Esophagus squamous epithelium (tissue), 5 donors: ENCODE data around the gene MRPL9. TPM values are rescaled to one million over a fixed set of nuclear protein-coding genes. Genes with fewer than 3 reads are reported as not detected.
A peak's percentile ranks its signal among the peaks of the same experiment; 100 is the strongest.
"Not testable (repeated sequence)": the region's sequence is repeated elsewhere in the genome, so short reads cannot be mapped to it uniquely, and the experiment has no call there.

Source experiments
- DNase-seq: peaks from one replicate; lab custom pipeline; 2025; lab: John Stamatoyannopoulos, UW
- H3K27ac ChIP-seq, 4 donors: fragments of 200-600 bp; sonication (generic); one replicate each; pipeline ENCODE4 v1.5.1; 2016 to 2019; ENCODE audit warnings: mild to moderate bottlenecking in 1 of 4
- H3K27me3 ChIP-seq, 4 donors: fragments of 200-600 bp; sonication (generic); 1 replicate in 3 of 4; 2 replicates in 1 of 4; pipeline versions ENCODE4 v1.5.1 to v1.6.0; 2017 to 2021; ENCODE audit warnings: antibody characterized with exemption in 1 of 4
- H3K36me3 ChIP-seq, 3 donors: fragments of 200-600 bp; sonication (generic); one replicate each; pipeline ENCODE4 v1.5.1; 2016 to 2019
- H3K4me1 ChIP-seq, 3 donors: fragments of 200-600 bp; sonication (generic); one replicate each; pipeline ENCODE4 v1.5.1; 2017 to 2019
- H3K4me3 ChIP-seq, 4 donors: fragments of 200-600 bp; sonication (generic); 1 replicate in 3 of 4; 2 replicates in 1 of 4; pipeline ENCODE4 v1.5.1; 2016 to 2019; ENCODE audit warnings: mild to moderate bottlenecking in 2 of 4, moderate library complexity in 1 of 4
- H3K9me3 ChIP-seq, 3 donors: fragments of 200-600 bp; sonication (generic); one replicate each; pipeline ENCODE4 v1.5.1; 2016 to 2019
- POLR2A ChIP-seq, 4 donors: fragments of 450-650 bp; IDR thresholded peaks; one replicate each; pipeline ENCODE4 v1.6.1; 2017; ENCODE audit warnings: antibody characterized with exemption in 4 of 4, mild to moderate bottlenecking in 4 of 4, moderate library complexity in 3 of 4
- WGBS, 2 donors: methylation state at CpG; one replicate each; pipeline ENCODE4 v1.1.5; 2018; 5-methylcytosine and 5-hydroxymethylcytosine counted together
- intact Hi-C: fragments of 100-400 bp; cut with DNase I; formaldehyde crosslinking; loops from one replicate; pipeline ENCODE4 v1.15.0; 2022
- total RNA-seq, 4 donors: library from RNA; depleted of rRNA; stranded (reverse); fragments of >200 nt; gene quantifications; one replicate each; pipeline ENCODE4 v1.1.0, GENCODE V29; 2016
- TF ChIP-seq, protein P1 (sequence below), 6 experiments: fragments of 450-650 bp in 4 of 6; fragments of 200-600 bp in 2 of 6; sonication (generic) in 2 of 6; IDR thresholded peaks; one replicate each; pipeline ENCODE4 v1.5.1; 2016 to 2019; ENCODE audit warnings: antibody characterized with exemption in 6 of 6, mild to moderate bottlenecking in 4 of 6, moderate library complexity in 4 of 6
- donor health status: DM: yes; HTN: yes; CAD: no.

The MRPL9 gene
- total RNA-seq, 4 donors from 2014 or later, result 49.1 to 56.3 (median 52.6) TPM

DNA sequence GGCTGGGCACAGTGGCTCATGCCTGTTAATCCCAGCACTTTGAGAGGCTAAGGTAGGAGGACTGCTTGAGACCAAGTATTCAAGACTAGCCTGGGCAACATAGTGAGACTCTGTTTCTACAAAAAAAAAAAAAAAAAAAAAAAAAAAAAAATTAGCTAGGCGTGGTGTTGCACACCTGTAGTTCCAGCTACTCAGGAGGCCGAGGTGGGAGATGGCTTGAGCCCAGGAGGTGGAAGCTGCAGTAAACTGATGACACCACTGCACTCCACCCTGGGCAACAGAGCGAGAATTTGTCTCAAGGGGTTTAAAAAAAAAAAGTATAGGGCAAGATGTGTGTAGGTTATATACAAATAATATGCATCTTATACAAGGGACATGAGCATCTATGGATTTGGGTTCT, 24.4 kb upstream of the MRPL9 start:
- intact Hi-C loops, result no loop called here
- no peaks in the 10 kb centered on the region for H3K36me3 ChIP-seq
- H3K4me1 ChIP-seq, result peaks cover 4 to 35% (median 10%) of the 10 kb centered on the region in 3 donors
- H3K27ac ChIP-seq, result no peak overlapping the region
- no peak for DNase-seq
- 89 to 93% methylated on average over 3 of the region's 3 CpGs for WGBS, 2 donors
- no peak overlapping the region for H3K4me3 ChIP-seq
- TF ChIP-seq, protein P1, sequence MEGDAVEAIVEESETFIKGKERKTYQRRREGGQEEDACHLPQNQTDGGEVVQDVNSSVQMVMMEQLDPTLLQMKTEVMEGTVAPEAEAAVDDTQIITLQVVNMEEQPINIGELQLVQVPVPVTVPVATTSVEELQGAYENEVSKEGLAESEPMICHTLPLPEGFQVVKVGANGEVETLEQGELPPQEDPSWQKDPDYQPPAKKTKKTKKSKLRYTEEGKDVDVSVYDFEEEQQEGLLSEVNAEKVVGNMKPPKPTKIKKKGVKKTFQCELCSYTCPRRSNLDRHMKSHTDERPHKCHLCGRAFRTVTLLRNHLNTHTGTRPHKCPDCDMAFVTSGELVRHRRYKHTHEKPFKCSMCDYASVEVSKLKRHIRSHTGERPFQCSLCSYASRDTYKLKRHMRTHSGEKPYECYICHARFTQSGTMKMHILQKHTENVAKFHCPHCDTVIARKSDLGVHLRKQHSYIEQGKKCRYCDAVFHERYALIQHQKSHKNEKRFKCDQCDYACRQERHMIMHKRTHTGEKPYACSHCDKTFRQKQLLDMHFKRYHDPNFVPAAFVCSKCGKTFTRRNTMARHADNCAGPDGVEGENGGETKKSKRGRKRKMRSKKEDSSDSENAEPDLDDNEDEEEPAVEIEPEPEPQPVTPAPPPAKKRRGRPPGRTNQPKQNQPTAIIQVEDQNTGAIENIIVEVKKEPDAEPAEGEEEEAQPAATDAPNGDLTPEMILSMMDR (IDR thresholded peaks at IDR 0.05), result no peak
- no peak for TF ChIP-seq POLR2A (IDR thresholded peaks at IDR 0.05)
- no peaks in the 10 kb centered on the region for H3K9me3 ChIP-seq
- peaks cover 0 to 5% (median 0%) of the 10 kb centered on the region in 4 donors for H3K27me3 ChIP-seq

DNA sequence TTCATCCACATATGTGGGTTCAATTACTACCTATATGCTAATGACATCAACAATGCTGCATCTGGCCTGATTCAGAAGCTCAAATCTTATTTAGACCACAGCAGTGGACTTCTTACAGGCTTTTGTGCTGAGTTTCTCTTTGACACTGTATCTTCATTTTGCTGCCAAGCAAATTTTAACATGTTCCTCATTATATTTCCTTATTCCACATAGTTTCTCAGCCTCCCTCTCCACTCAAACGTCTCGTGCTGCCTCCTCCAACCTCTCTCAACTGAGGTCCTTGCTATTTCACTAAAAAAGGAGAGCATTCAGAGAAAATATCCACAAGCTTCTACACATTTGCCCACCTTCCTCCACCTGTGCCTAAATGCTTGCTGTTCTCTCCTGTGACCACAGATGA, 20.5 kb upstream of the MRPL9 start:
- no peaks in the 10 kb centered on the region for H3K27me3 ChIP-seq
- H3K4me1 ChIP-seq, result peaks cover 0 to 10% (median 0%) of the 10 kb centered on the region in 3 donors
- no peak for DNase-seq
- peak overlapping the region in 1 of 4 donors; percentile 0 for H3K27ac ChIP-seq
- peaks cover 0 to 8% (median 0%) of the 10 kb centered on the region in 3 donors for H3K36me3 ChIP-seq
- H3K4me3 ChIP-seq, result no peak overlapping the region
- no peak for TF ChIP-seq POLR2A (IDR thresholded peaks at IDR 0.05)
- TF ChIP-seq, protein P1 (IDR thresholded peaks at IDR 0.05), result no peak
- intact Hi-C loops, result no loop called here
- 71 to 79% methylated on average over 2 of the region's 2 CpGs for WGBS, 2 donors
- H3K9me3 ChIP-seq, result no peaks in the 10 kb centered on the region

DNA sequence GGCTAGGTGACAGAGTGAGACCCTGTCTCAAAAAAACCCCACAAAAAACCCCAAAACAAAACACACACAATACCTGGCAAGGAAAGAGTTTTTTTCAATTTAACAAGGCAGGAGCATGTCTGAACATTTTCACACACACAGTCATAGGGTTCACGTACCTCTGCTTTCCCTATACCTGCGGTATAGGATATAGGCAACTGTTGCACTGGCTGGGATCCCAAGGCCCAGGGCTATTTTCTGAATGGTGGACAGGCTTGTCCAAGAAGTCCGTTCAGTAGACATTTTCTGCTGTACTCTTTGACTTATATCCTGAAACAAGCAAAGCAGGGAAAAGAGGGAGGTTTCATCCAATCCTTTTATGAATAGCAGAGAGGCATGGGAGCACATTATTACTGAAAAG, 19.4 kb upstream of the MRPL9 start:
- Histone ChIP-seq H3K4me3 (no peak overlapping the region), H3K4me1 (peaks cover 0 to 4% (median 0%) of the 10 kb centered on the region in 3 donors), H3K36me3 (peaks cover 0 to 18% (median 0%) of the 10 kb centered on the region in 3 donors), H3K27me3 (no peaks in the 10 kb centered on the region), H3K27ac (no peak overlapping the region), H3K9me3 (no peaks in the 10 kb centered on the region)
- intact Hi-C loops, result no loop called here
- TF ChIP-seq, protein P1 (IDR thresholded peaks at IDR 0.05), result no peak
- TF ChIP-seq POLR2A (IDR thresholded peaks at IDR 0.05), result no peak
- DNase-seq, result no peak
- 60 to 61% methylated on average over 3 of the region's 3 CpGs for WGBS, 2 donors

DNA sequence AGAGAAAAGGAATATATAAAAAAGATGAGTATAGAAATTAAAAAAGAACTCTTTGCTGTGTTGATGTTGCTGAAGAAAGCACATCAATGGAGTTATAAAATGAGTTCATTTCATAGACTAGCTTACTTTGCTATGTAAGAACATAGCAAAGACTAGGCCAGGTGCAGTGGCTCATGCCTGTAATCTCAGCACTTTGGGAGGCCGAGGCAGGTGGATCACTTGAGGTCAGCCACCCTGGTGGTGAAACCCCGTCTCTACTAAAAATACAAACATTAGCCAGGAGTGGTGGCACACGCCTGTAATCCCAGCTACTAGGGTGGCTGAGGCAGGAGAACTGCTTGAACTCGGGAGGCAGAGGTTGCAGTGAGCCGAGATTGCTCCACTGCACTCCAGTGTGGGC, 18.7 kb upstream of the MRPL9 start:
- intact Hi-C loops, result not testable (repeated sequence)

DNA sequence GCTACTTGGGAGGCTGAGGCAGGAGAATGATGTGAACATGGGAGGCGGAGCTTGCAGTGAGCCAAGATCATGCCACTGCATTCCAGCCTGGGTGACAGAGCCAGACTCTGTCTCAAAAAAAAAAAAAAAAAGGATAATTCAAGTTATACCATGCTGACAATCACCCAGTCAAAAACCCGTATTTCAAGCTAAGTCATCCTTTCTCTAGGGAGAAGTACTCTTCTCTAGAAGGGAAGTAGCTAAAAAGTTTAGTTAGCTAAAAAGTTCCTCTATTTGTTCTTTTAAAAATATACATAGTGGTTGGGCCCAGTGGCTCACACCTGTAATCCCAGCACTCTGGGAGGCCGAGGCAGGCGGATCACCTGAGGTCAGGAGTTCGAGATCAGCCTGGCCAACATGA, 17.4 kb upstream of the MRPL9 start:
- intact Hi-C loops, H3K27me3 ChIP-seq, H3K9me3 ChIP-seq, H3K4me1 ChIP-seq, H3K4me3 ChIP-seq, H3K27ac ChIP-seq, DNase-seq: not testable (repeated sequence)
- peaks cover 0 to 26% (median 0%) of the 10 kb centered on the region in 3 donors for H3K36me3 ChIP-seq
- WGBS, 2 donors, result 79 to 89% methylated on average over 4 to 5 of the region's 5 CpGs

More for the DNA sequence above, 18.7 kb upstream of the MRPL9 start:
- H3K36me3 ChIP-seq, result peaks cover 0 to 19% (median 0%) of the 10 kb centered on the region in 3 donors
- 77% methylated on average over 5 of the region's 5 CpGs for WGBS, 2 donors
- H3K9me3 ChIP-seq, H3K4me3 ChIP-seq, H3K27me3 ChIP-seq, H3K4me1 ChIP-seq, H3K27ac ChIP-seq, DNase-seq: not testable (repeated sequence)

DNA sequence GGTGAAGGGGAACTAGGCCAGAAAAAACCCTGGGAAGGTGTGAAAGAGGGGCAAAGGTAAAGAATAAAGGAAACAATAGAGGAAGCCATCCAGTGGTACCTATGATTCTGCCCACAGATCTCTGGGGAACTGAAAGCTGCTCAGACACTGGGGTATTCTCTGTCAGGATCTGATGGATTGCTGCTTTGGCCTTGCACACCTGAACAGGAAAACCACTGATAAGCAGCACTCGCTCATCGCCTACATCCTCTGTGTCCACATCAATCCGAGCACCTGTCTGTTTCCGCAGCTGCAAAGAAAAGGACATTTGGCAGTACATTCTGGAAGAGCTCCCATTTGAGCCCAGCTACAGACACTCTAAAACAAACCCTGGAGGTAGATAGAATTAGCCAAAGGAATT, 16.6 kb upstream of the MRPL9 start:
- H3K27me3 ChIP-seq, result no peaks in the 10 kb centered on the region
- peaks cover 0 to 4% (median 0%) of the 10 kb centered on the region in 3 donors for H3K4me1 ChIP-seq
- H3K36me3 ChIP-seq, result peaks cover 0 to 35% (median 0%) of the 10 kb centered on the region in 3 donors
- H3K4me3 ChIP-seq, result no peak overlapping the region
- WGBS, 2 donors, result 70 to 81% methylated on average over 4 of the region's 4 CpGs
- DNase-seq, result no peak
- H3K9me3 ChIP-seq, result no peaks in the 10 kb centered on the region
- TF ChIP-seq, protein P1 (IDR thresholded peaks at IDR 0.05), result no peak
- TF ChIP-seq POLR2A (IDR thresholded peaks at IDR 0.05), result no peak
- intact Hi-C loops, result no loop called here
- no peak overlapping the region for H3K27ac ChIP-seq
